Choroid plexus epithelial cell (primary cell): ENCODE measurements around the gene BTG1.
A peak's percentile ranks its signal among the peaks of the same experiment; 100 is the strongest.

Experiments
- DNase-seq: peaks from one replicate; pipeline ENCODE4 v3.0.0-alpha.2; 2010; ENCODE audit warnings: low read depth
- H3K4me3 ChIP-seq: 2 replicates; pipeline ENCODE4 v1.5.1; 2011; ENCODE audit warnings: low read depth, mild to moderate bottlenecking, control low read depth, low read length, moderate library complexity
- CTCF ChIP-seq: conservative IDR thresholded peaks from 2 replicates; pipeline ENCODE4 v1.5.1; 2011; ENCODE audit warnings: low read depth, mild to moderate bottlenecking, control low read depth, inconsistent platforms, low read length, moderate library complexity

Gene BTG1

GRCh38 chr12:92145731-92146496 is at the start of gene BTG1:
Gene BTG1 (minus strand): TSS chr12:92145846. CDS start chr12:92145535, 311 bp downstream.
- no peak for TF ChIP-seq CTCF
- peak within 1 kb of the TSS; percentile 96 for H3K4me3 ChIP-seq
- peak; percentile 100 for DNase-seq

- no peak for DNase-seq
These were observed 48.9 kb upstream of the BTG1 start for GRCh38 chr12:92194561-92194960.

GRCh38 chr12:92193846-92194245 is 48.2 kb upstream of the BTG1 start:
- TF ChIP-seq CTCF = no peak
- no peak for DNase-seq
- no peak overlapping the region for H3K4me3 ChIP-seq

More at GRCh38 chr12:92194561-92194960, 48.9 kb upstream of the BTG1 start:
- no peak overlapping the region for H3K4me3 ChIP-seq
- no peak for TF ChIP-seq CTCF

GRCh38 chr12:92193063-92193462 is 47.4 kb upstream of the BTG1 start:
- DNase-seq = peak; percentile 14
- no peak for TF ChIP-seq CTCF
- H3K4me3 ChIP-seq = no peak overlapping the region

GRCh38 chr12:92192360-92192759 is 46.7 kb upstream of the BTG1 start:
- DNase-seq = no peak
- TF ChIP-seq CTCF = no peak
- H3K4me3 ChIP-seq = no peak overlapping the region

- peak; percentile 14 for DNase-seq
- no peak overlapping the region for H3K4me3 ChIP-seq
- TF ChIP-seq CTCF = no peak
These were observed 45.4 kb upstream of the BTG1 start for GRCh38 chr12:92191061-92191460.

GRCh38 chr12:92188517-92189188 is 43.0 kb upstream of the BTG1 start:
- TF ChIP-seq CTCF = no peak
- no peak for DNase-seq
- no peak overlapping the region for H3K4me3 ChIP-seq
